ENCODE results near the gene MBD6.
"Not testable (repeated sequence)": the region's sequence is repeated elsewhere in the genome, so short reads cannot be mapped to it uniquely, and the experiment has no call there.

Gene MBD6

GRCh38 chr12:57490126-57490525 is 32.5 kb upstream of the MBD6 start:
- DNase-seq = no peak

DNA sequence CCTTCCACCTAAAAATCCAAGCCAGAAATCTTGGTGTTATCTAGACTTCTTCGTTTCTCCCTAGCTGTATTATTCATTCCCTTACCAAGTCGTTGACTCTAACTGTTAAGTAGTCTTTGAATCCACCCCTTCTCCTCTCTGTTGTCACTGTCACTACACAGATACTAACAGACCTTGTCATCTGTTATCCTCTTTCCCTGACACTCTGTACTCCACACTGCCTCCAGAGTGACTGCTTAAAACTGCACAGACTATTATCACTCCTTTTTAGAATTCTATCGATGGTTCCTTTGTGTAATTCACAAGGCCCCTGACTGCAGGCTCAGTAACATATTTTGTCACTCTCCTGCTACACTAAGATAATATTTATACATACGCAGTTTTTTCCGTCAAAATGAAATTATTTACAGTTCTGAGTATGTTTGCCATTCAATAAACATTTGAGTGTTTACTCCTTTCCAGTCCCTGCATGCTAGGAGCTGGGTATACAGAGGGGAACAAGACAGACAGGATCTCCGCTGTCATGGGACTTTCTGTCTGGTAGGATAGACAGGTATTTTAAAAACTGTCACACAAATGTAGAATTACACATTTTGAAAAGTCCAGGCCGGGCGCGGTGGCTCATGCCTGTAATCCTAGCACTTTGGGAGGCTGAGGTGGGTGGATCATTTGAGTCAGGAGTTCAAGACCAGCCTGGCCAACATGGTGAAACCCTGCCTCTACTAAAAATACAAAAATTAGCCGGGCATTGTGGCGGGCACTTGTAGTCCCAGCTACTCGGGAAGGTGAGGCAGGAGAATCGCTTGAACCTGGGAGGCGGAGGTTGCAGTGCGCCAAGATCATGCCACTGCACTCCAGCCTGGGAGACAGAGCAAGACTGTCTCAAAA is 31.0 kb upstream of the MBD6 start:
- no peak for DNase-seq

DNA sequence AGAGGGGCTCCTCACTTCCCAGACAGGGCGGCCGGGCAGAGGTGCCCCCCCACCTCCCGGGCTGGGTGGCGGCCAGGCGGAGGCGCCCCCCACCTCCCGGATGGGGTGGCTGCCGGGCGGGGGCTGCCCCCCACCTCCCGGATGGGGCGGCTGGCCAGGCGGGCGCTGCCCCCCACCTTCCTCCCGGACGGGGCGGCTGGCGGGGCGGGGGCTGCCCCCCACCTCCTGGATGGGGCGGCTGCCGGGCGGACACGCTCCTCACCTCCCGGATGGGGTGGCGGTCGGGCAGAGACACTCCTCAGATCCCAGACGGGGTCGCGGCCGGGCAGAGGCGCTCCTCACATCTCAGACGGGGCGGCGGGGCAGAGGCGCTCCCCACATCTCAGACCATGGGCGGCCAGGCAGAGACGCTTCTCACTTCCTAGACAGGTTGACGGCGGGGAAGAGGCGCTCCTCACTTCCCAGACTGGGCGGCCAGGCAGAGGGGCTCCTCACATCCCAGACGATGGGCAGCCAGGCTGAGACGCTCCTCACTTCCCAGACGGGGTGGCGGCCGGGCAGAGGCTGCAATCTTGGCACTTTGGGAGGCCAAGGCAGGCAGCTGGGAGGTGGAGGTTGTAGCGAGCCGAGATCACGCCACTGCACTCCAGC is 27.4 kb upstream of the MBD6 start:
- DNase-seq = not testable (repeated sequence)

DNA sequence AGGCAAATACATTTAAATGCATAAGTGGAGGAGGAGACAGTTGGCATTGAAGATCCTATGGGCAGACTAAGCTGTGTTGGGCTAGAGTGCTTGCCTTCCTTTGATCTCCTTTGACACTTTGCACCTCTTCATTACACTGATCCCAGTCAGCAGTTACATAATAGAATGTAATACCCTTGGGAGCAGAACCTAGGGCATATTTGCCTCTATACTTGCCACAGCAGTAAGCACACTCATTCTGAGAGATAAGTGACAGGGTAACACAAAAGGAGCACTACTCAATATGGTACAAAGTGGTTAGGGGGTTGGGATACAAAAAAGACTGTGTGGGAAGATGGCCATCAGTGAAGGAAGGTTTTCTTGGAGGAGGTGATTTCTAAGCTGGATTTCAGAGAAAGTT is 25.8 kb upstream of the MBD6 start:
- no peak for DNase-seq

DNA sequence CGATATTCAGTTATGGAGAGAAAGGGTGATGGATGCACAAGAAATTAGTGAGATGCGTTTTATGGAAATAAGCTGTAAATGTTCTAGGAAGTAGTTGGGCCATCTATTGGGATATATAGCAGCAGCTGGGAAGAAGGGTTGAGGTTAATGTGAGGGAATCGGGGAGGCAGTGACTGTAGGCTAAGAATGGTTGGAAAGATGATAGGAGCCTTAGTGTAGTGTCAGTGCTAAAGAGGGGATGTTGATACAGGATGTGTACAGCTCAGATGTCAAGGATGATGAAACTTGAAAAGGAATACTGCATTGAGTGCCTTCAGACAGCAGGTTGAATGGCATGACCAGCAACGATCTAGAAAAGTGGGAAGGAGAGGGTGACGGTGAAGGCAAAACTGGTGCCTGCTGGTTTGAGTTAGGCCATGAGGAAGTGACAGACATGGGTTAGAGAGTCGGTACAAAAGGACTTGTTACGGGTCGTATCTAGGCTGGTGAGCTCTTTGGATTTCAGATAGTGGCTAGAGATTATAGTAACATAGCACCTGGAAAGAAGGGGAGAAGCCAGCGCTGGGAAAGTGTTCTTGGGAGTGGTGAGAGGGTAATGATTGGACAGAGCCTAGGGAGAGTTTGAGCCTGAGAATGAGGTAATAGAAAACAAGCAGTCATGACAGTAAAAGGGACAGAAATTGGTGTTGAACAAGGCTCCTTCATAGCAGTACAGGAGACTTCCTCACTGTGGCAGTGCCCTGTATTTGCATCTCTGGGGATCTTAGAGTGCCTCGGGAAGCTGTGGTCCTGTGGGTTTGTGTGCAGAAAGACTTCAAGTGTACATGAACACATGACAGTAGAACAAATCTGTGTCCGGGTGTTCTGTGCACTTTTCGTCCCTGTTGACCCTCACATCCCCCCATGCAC is 25.1 kb upstream of the MBD6 start:
- no peak for DNase-seq

DNA sequence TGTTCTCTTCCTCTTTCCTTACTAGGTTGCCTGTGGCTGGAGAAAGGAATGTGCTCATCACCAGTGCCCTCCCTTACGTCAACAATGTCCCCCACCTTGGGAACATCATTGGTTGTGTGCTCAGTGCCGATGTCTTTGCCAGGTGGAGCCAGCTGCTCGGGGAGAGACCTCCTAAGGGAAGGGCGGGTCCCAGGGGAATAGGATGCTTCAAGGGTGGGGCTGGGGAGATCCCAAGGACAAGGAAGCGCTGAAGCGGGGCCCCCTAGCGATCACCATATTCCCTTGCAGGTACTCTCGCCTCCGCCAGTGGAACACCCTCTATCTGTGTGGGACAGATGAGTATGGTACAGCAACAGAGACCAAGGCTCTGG is 24.5 kb upstream of the MBD6 start:
- DNase-seq = no peak

DNA sequence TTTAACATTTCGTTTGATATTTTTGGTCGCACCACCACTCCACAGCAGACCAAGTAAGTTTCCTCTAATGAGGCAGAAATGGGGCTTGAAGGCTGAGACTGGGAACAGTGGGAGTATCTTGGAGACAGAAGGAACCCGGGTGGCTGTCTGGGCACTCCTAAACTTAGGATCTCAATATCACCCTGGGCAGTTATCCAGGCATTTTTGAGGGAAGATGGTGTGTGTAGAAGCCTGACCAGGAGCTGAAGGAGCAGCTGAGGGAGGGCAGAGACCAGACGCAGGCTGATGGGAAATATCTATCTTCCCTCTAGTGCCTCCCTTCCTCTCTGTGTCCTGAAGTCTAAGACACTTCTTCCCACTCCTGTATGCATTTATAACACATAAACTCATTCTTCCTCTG is 24.1 kb upstream of the MBD6 start:
- no peak for DNase-seq

DNA sequence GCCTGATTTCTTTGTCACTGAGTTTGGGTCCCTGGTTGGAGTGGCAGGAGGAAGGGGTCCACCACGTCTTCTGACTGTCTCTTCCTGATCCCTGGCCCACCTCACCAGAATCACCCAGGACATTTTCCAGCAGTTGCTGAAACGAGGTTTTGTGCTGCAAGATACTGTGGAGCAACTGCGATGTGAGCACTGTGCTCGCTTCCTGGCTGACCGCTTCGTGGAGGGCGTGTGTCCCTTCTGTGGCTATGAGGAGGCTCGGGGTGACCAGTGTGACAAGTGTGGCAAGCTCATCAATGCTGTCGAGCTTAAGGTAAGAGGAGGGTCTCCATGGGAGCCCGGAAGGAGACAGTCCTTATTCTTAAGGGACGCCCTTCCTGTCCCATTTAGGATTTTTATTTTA is 22.4 kb upstream of the MBD6 start:
- no peak for DNase-seq

DNA sequence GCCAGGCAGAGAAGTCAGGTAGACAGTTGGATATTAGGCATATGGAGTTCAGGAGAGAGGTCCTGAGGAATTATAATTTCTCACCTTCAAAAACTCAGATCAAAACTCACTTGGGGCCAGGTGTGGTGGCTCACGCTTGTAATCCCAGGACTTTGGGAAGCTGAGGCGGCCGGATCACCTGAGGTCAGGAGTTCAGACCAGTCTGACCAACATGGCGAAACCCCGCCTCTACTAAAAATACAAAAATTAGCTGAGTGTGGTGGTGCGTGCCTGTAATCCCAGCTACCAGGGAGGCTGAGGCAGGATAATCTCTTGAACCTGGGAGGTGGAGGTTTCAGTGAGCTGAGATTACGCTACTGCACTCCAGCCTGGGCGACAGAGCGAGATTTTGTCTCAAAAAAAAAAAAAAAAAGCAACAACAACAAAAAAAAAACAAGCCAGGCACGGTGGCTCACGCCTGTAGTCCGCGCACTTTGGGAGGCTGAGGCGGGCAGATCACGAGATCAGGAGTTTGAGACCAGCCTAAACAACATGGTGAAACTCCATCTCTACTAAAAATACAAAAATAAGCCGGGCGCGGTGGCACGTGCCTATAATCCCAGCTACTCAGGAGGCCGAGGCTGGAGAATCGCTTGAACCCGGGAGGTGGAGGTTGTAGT is 20.2 kb upstream of the MBD6 start:
- DNase-seq = not testable (repeated sequence)

DNA sequence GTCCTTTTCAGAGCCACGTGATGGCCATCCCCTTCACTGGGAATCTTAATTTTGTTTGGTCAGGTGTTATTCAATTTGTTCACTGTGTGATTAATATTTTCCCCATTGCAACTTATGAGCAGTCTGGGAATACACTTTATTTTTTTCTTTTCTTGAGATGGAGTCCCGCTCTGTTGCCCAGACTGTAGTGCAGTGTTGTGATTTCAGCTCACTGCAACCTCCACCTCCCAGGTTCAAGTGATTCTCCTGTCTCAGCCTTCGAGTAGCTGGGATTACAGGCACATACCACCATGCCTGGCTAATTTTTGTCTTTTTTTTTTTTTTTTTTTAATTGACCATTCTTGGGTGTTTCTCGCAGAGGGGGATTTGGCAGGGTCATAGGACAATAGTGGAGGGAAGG is 16.1 kb upstream of the MBD6 start:
- not testable (repeated sequence) for DNase-seq

DNA sequence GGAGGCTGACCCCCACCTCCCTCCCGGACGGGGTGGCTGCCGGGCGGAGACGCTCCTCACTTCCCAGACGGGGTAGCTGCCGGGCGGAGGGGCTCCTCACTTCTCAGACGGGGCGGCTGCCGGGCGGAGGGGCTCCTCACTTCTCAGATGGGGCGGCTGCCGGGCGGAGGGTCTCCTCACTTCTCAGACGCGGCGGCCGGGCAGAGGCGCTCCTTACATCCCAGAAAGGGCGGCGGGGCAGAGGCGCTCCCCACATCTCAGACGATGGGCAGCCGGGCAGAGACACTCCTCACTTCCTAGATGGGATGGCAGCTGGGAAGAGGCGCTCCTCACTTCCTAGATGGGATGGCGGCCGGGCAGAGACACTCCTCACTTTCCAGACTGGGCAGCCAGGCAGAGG is 14.8 kb upstream of the MBD6 start:
- DNase-seq = not testable (repeated sequence)

DNA sequence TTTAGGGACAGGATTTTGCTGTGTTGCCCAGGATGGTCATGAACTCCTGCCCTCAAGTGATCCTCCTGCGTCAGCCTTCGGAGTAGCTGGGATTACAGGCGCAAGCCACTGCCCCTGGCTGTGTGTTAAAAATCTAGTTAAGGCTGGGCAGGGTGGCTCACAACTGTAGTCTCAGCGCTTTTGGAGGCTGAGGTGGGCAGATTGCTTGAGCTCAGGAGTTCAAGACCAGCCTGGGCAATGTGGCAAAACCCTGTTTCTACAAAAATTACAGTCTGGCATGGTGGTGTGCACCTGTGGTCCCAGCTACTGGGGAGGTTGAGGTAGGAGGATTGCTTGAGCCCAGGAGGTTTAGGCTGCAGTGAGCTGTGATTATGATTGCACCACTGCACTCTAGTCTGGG is 11.5 kb upstream of the MBD6 start:
- DNase-seq = no peak

GRCh38 chr12:57511588-57512325 is 10.9 kb upstream of the MBD6 start:
- no peak for DNase-seq

DNA sequence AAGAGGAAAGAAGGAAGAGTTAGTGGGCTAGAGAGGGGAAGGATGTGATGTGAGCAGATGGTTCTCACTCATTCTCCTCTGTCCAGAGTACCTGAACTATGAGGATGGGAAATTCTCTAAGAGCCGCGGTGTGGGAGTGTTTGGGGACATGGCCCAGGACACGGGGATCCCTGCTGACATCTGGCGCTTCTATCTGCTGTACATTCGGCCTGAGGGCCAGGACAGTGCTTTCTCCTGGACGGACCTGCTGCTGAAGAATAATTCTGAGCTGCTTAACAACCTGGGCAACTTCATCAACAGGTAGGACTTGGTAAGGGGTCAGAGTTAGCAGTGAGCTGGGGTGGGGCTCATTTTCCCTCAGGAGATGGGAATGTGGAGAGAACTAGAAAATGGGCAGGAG is 10.0 kb upstream of the MBD6 start:
- DNase-seq = no peak

- DNase-seq = no peak
These were observed 9.4 kb upstream of the MBD6 start for GRCh38 chr12:57513266-57513665.

GRCh38 chr12:57513677-57514076 is 8.9 kb upstream of the MBD6 start:
- DNase-seq = not testable (repeated sequence)

DNA sequence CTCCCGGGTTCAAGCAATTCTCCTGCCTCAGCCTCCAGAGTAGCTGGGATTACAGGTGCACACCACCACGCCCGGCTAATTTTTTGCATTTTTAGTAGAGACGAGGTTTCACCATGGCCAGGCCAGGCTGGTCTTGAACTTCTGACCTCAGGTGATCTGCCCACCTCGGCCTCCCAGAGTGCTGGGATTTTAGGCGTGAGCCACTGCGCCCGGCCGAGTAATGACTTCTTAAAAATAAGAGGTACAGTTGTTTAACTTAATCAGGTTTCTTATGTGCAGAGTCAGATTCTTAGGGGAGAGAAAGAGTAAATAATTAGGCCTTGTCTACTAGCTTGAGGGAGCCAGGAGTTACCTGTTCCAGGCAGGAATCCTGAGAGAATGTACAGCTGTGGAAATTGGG is 8.4 kb upstream of the MBD6 start:
- DNase-seq = not testable (repeated sequence)

- DNase-seq = no peak
These were observed 7.8 kb upstream of the MBD6 start for GRCh38 chr12:57514720-57515407.

GRCh38 chr12:57515408-57515933 is 7.2 kb upstream of the MBD6 start:
- DNase-seq = no peak

- no peak for DNase-seq
These were observed 6.6 kb upstream of the MBD6 start for GRCh38 chr12:57515934-57516541.

DNA sequence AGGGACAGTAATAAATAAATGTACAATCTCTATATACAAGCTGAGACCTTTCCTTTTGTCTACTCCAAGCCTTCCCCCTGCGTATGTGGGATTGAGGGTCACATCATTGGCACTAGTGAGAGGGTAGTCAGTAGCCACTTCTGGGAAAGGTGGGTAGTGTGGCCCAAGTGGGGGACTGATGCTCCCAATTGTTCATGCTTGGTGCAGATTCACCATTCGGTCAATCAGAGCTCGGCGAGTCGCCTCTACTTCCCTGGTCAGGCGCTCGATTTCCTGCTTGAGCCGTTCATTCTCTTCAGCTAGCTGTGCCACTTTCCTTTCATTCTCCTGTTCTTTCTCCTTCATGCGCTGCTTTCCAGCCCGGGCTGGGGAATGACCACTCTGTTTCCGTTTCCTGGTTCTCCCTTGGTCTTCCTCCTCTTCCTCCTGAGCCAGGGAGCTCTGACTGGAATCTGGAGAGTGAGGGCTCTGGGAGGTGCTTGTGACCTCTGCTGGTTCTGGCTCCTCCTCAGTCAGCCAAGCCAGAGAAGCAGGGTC is 5.9 kb upstream of the MBD6 start:
- no peak for DNase-seq

All from DMS79 (cell line).